Fibroblast of peridontal ligament (primary cell): ENCODE data around the gene CPED1.

Experiments
- DNase-seq: peaks from one replicate; pipeline ENCODE4 v3.0.0-alpha.2; 2010; ENCODE audit errors: extremely low read depth

CPED1 gene

GRCh38 chr7:121151774-121152221 is 163.3 kb downstream of the CPED1 start:
- no peak for DNase-seq

- DNase-seq = peak; percentile 40
Observed at GRCh38 chr7:121153411-121153810, 164.9 kb downstream of the CPED1 start.

- DNase-seq = peak; percentile 81
Observed at GRCh38 chr7:121153995-121154394, 165.5 kb downstream of the CPED1 start.

GRCh38 chr7:121156825-121157224 is 168.3 kb downstream of the CPED1 start:
- no peak for DNase-seq

GRCh38 chr7:121157341-121157751 is 168.8 kb downstream of the CPED1 start:
- no peak for DNase-seq

GRCh38 chr7:121157885-121158590 is 169.5 kb downstream of the CPED1 start:
- DNase-seq = no peak

- no peak for DNase-seq
Observed at GRCh38 chr7:121158665-121159064, 170.2 kb downstream of the CPED1 start.

- DNase-seq = no peak
Observed at GRCh38 chr7:121159553-121159952, 171.0 kb downstream of the CPED1 start.

- DNase-seq = no peak
Observed at GRCh38 chr7:121160150-121161008, 171.9 kb downstream of the CPED1 start.

- DNase-seq = no peak
Observed at GRCh38 chr7:121163699-121164098, 175.2 kb downstream of the CPED1 start.

- DNase-seq = no peak
Observed at GRCh38 chr7:121164247-121164646, 175.7 kb downstream of the CPED1 start.

- no peak for DNase-seq
Observed at GRCh38 chr7:121166916-121167315, 178.4 kb downstream of the CPED1 start.

GRCh38 chr7:121167971-121168370 is 179.5 kb downstream of the CPED1 start:
- peak; percentile 48 for DNase-seq

- DNase-seq = no peak
Observed at GRCh38 chr7:121169469-121169868, 181.0 kb downstream of the CPED1 start.

- DNase-seq = no peak
Observed at GRCh38 chr7:121172484-121172883, 184.0 kb downstream of the CPED1 start.

- no peak for DNase-seq
Observed at GRCh38 chr7:121175826-121176225, 187.3 kb downstream of the CPED1 start.

GRCh38 chr7:121178452-121178851 is 189.9 kb downstream of the CPED1 start:
- DNase-seq = no peak

GRCh38 chr7:121178869-121179497 is 190.5 kb downstream of the CPED1 start:
- no peak for DNase-seq

- no peak for DNase-seq
Observed at GRCh38 chr7:121180436-121181063, 192.0 kb downstream of the CPED1 start.

GRCh38 chr7:121181357-121181756 is 192.8 kb downstream of the CPED1 start:
- no peak for DNase-seq

GRCh38 chr7:121182281-121182680 is 193.8 kb downstream of the CPED1 start:
- no peak for DNase-seq

- DNase-seq = no peak
Observed at GRCh38 chr7:121182902-121183301, 194.4 kb downstream of the CPED1 start.
